Hindlimb muscle (tissue), 1 donor: ENCODE results near the gene CORO7. TPM values are rescaled to one million over a fixed set of nuclear protein-coding genes. Genes with fewer than 3 reads are reported as not detected.
A peak's percentile ranks its signal among the peaks of the same experiment; 100 is the strongest.

Experiments used
- DNase-seq: peaks from one replicate; pipeline ENCODE4 v3.0.0-alpha.2; 2013
- polyA plus RNA-seq: library from polyadenylated mRNA; unstranded; fragments of 120-200 nt; gene quantifications from one replicate; pipeline ENCODE4 v1.2.1, GENCODE V29; 2013; ENCODE audit not compliant: insufficient read length

The CORO7 gene
- polyA plus RNA-seq, 1 donor, result 26.1 TPM

DNA sequence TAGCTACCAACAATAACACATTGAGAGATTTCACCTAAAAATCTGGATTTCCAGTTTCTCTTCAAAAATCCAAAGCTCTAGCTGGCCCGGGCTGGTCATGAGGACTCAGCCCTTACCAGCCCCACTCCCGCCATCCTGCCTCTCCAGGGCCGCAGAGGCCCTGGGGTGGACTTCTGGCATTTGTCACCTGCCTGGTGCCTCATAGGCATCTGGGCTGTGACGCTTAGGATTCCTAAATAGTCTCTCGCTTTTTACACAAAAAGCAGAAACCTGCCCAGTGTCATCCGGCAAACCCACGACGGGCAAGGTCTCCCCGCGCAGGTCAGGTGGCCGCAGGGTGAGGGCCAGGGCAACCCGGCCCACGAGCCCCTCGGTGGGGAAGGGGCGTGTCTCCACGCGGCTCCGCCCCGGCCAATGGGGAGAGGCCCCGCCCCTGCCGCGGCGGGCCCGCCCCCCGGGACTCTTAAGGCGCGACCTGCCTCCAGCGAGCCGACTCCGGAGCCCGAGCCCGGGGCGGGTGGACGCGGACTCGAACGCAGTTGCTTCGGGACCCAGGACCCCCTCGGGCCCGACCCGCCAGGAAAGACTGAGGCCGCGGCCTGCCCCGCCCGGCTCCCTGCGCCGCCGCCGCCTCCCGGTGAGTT, 44.9 kb downstream of the CORO7 start, which contains the start of gene VASN:
Gene VASN (plus strand): TSS at position 492 of the 644 bp plus-strand sequence. CDS start 9,030 bp downstream, outside the sequence.
- peak; percentile 84 for DNase-seq

DNA sequence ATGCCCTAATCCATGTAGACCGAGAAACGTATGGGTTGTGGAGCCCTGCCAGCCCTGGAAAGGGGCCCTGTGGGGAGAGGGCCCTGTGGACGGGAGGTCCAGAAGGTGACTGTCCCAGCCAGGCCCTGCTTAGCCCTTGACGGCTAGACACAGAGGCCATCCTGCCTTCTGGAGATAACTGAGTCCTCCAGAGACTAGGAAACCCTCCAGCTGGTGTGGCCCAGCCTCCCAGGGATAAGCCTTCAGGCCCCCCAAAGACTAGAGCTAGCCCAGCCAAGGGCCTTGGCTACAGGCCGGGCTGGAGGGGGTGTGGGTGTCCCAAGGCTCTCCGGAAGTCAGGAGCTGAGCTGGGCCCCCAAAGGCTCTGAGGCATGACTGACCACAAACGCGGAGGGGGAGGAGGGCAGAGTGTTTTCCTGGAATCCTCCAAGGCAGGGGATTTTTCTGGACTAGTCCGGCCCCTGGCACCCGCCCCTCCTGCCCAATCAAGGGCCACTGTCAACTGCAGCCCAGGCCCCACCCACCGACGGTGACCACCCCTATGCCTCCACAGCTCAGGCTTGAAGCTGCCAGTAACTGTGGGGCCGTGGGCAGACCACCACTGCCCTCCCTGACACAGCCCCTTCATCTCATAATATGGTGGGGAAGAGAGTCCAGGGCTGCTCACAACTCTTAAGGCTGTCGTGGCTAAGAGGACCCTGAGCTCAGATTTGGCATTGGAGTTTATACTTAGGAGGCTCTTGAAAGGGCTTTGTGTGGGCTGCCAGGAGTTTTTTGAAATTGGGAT, 45.6 kb downstream of the CORO7 start:
- DNase-seq, result no peak

DNA sequence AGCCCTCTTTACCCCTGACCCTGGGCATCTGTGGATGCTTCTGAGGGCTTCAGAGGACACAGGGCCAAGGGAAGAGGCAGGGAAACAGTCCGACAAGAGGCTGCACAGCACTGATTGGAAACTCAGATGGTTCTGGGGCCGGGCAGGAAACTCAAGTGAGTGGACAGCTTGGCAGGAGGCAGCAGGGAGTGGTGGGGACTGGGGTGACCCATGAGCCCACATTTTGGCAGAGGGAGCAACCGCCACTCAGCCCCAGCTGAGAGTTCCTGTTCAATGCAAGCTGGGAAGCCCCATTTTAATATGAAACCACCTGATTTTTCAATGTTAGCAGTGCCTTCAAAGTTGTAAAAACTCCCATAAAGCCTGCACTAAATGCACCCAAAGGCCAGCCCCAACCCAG, 46.2 kb downstream of the CORO7 start:
- no peak for DNase-seq

DNA sequence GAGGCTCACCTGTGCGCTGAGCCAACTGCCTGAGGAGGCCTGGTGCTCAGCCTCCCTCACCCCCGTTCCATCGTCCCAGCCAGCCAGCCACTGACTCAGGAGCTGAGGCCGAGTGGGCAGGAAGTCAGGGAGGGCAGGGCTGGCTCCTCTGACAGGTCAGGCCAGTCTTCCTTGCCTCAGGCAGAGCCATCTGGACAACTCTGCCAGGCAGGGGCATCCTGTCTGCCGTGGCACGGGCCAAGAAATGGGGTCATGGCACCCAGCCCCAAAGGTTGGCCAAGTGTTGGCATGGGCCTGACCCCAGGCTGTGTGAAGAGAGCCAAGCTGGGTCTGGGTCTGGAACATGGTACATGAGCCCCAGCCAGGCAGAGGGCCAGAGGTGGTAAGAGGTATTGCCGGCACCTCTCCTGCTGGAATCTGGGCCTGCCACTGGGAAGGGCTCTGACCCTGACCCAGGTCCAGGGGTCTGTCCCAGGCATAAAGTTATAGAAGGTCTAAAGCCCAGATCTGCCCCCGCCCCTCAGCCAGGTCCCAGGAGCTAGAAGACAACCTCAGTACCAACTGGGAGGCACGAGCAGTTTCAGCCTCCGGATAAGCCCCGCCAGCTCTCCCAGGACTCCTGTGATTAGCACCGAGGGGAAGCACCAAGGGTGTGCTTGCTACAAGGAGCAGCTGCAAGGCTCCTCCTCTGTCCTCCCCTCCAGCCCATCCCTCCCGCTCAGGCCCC, 47.2 kb downstream of the CORO7 start:
- no peak for DNase-seq

DNA sequence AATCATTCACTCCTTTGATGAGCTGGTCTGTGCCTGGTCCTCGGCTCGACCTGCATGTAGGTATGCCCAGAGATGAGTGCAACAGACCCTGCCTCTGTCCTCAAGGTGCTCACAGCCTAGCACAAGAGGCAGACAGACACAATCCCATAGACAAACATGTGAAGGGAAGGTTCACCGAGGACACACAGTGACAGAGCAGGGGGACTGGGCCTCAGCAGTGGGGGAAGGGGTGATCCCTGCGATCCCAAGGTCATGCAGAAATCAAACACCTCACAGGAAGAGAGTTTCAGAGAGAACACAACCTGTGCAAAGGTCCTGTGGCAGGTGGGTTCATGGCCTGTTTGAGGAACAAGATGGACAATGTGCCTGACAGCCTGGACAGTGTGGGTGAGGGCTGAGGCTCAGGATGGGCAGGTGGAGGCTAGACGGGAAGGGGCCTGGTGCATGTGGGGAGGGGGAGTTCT, 49.0 kb downstream of the CORO7 start:
- no peak for DNase-seq

DNA sequence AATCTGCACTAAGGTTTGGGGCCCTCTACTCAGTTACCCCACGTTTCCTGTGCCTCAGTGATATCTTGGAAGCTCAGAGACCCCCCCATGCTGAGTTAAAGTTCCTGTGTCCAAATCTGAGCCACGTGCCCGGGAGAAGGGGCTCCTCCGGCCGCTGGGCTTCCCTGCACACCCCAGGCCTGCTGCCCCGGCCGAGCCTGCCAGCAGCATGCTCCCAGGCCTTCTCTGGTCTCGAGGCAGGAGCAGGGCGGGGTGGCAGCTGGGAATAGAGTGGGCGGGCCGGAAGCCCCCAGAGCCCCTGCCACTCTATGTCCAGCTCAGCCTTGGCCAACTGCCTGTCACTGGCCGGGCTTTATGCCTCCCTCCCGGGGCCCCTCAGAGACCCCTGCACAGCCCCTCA, 50.4 kb downstream of the CORO7 start:
- no peak for DNase-seq

DNA sequence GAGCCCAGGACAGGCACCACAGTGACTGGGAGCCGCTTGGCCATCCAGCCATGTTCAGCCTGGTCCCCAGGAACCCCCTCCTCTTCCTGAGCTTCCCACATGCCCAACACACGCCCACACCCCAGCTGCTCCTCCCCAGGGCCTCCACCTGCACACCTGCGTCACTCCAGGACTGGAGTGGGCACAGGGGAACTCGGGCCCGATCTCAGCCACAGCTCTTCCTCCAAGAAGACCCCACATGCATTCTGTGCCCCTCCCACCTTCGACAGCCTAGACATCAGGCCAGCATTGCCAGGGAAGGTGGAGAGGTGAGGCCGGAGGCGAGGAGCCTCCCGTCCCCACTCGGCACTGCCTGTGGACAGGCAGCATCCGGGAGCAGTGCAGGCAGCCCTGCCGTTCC, 50.8 kb downstream of the CORO7 start:
- no peak for DNase-seq

DNA sequence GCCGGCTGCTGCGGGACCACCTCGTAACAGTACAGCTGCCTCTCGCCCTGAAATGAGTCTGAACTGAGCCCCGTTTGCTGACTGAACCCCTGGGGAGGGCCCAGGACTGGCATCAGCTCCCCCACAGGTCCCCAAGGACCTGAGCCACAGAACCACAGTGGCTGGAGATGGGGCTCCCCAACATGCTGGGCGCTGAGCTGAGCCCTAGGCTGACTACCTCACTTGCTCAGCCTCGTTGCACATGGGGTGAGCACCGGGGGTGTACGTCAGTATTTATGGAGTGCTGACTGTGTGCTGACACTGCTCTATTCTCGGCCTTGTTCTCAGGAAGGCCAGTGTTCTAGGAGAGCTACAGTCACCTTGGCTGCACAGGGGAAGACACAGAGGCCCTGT, 51.4 kb downstream of the CORO7 start:
- DNase-seq, result no peak

DNA sequence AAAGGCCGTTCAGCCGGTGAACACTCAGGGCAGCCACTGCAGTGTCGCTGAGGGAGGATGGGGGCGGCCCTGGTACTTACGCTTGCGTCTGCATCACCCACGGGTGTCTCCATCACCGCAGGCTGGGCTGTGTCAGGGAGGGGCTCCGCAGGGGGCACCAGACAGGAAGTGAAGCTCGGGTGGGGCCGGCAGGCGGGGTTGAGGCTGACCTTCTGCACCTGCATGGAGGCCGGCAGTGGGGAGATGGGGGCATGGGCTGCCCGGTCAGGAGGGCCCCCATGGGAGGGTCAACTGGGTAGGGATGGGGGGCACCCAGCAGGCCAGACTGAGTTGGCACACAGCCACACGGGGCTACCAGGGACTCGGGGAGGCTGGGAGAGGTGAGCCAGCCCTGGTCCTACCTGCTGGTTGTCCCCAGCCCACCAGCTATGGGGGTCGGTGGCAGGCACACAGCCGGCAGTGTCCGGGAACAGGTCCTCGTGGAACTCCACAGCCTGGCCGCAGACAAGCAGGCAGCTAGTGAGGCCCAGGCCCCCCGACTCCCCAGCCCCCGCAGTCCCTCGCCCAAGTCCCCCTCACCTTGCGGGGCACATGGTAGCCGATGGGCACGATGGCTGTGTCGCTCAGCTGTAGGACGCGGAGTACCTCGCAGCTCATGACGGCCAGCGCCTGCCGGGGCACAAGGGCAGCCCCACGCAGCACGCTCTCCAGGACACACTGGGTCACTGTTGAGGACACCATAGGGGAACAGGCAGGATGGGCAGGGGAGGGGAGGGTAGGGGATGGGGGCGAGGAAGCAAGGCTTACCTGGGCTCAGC, 52.0 kb downstream of the CORO7 start:
- DNase-seq, result no peak

DNA sequence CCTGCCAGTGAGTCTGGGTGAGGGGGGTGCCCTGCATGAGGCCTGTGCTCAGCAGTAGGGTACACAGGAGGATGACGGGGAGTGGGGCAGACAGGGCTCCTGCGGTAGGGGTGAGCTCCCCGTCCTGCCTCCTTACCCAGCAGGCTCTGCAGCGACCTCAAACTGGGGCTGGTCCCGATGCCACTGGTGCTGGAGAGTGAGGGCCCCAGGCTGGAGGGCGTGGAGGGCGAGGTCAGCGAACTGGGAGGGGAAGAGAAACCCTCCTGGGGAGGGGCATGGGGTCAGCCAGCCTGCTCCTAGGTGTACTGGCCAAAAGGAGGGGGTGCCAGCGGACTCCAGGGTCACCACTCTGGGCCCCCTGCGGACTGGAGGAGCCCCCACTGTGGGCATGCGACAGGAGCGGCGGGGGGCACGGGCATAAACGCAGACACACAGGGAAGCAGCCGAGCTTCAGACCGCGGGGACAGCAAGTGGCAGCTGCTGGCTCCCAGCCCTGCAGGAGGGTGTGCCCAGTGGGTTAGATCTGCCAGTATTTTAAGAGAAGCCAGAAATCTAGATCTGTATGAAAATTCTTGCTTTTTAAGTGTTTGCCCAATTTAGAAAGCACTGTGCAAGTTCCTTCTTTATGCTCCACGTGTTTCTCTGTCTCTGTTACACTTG, 53.8 kb downstream of the CORO7 start:
- no peak for DNase-seq

DNA sequence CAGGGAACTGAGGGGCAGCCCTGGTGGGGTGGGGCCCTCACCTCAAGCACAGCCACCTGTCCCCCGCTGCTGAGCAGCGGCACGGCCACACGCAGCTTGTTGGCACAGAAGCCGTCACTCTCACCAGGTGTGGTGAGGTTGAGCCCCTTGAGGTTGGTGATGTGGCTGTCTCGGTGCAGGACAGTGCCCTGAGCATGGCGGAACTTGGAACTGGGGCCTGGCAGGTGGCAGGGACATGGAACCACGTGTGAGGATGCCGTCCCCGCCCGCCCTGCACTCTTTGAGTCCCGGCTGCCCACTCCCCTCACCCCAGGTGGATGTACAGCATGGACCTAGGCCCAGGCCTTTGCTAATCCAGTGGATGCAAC, 54.5 kb downstream of the CORO7 start:
- DNase-seq, result no peak

DNA sequence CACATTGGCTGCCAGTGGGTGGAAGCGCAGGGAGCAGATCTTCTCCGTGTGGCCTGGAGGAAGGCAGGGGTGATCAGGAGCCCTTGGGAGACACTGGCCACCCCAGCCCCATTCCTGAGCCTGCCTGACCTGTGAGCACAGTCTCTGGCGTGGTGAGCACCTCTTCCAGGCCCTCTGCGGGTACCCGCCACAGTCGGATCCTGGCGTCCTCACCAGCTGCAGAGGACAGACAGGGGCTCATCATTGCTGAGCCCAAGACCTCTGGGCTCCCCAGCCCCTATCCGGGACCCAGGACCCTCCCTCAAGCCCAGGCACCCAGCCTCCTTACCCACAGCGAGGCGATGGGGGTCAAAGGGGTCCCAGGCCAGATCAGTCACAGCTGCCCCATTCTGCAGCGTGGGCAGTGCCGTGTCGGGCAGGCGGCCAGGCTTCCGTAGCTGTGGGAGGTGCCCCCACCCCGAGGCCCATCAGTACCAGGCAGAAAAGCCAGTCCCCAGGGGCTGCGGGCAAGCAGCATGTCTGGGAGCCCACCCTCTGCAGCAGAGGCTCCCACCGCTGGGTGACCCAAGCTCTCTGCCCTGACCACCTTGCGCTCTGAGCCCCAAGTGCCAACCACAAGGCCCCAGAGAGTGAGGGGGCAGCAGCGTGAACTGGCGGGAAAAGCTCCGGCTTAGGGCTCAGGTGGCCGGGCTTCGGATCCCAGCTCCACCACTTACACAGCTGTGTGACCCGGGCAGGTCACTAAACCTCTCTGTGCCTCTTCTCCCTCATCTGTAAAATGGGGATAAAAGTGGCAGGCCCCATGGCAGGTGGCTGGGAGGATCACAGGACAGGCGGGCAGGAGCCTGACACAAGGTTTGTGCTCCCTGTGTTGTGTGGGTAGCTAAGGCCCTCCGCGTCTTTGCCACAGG, 55.1 kb downstream of the CORO7 start:
- no peak for DNase-seq

DNA sequence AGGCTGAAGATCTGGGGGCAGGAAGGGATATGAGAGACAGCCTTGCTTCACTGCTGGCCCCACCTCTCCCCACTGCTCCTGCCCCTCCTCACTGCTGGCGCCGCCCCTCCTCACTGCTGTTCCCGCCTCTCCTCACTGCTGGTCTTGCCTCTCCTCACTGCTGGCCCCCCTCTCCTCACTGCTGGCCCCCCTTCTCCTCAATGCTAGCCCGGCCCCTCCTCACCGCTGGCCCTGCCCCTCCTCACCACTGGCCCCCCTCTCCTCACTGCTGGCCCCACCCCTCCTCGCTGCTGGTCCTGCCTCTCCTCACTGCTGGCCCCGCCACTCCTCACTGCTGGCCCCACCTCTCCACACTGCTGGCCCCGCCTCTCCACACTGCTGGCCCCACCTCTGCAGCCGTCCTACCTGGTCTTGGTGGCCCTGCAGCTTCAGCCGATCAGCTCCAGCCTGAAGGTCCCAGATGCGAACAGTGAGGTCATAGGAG, 55.8 kb downstream of the CORO7 start:
- DNase-seq, result no peak

DNA sequence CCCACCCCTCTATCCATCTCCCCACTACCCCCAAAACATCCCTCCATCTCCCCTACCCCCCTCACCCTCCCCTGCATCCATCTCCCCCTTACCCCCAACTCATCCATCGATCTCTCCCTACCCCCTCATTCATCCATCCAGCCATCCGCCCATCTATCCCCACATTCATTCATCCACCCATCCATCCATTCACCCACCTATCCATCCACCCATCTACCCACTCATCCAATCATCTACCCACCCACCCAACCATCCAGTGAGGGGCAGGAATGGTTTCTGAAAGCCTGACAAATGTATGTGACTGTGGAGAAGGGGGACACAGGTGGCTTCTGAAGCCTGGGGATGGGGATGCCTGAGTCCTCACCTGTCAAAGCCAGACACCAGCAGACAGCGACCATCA, 56.5 kb downstream of the CORO7 start:
- no peak for DNase-seq

DNA sequence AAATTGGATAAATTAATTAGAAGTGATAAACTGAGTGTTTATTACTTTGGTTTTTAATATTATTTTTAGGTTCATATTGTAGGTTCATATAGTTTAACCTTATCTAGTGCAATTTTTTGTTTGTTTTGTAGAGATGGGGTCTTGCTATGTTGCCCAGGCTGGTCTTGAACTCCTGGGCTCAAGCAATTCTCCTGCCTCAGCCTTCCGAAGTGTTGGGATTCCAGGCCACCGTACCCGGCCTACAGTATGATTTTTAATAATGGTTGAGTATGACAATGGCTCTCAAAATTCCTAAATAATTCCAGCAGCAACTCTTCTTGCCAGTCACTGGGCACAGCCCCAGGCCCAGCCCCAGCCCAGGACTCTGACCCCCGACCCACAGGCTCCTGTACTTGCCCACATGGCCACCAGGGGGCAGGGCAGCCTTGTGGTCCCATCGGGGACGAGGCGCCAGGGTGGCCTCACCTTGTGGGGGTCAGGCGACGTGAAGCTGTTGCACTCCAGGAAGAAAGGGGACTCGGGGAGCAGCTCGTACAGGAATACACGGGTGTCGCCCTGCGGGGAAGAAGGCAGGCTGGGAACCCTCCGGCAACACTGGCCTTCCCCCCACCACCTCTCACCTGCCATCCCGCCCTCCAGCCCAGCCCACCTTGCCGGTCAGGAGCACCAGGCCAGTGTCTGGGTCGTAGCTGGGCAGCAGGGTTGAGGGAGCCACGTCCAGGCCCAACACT, 57.4 kb downstream of the CORO7 start:
- DNase-seq, result no peak

DNA sequence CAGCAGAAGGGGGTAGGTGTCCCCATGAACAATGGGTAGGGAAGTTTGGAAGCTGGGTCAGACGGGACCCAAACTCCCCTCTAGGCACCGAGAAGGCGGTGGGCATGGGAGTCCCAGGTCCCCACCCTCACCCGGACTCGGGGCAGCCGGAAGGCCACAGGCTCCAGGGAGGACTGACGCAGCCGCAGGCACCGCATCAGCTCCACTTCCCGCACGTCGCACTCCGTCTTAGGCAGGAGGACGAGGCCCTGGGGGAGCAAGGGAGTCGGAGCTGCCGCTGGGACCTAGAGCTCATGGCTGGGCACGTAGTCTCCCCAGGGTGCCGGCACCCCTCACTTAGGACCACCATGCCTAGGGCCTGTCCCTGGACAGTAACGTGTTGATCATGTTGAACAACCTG, 58.2 kb downstream of the CORO7 start:
- DNase-seq, result no peak

DNA sequence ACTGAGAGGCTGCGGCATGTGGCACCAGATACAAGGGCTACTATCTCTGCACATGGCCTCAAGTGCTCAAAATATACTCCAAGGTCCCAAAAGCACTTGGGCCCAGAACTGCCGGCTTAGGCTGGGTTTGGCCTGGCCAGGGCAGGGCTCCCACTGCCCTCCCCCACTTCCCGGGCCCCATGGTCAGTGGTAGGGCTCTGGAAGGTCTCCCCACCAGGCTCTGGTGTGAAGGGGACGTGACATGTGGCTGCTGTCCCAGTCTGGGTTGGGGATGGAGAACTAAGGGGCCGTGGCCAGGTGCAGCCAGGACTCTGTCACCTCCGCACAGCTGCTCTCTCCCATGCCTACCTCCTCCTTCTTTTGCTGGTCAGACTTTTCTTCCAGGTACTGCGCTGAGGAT, 59.6 kb downstream of the CORO7 start:
- no peak for DNase-seq

DNA sequence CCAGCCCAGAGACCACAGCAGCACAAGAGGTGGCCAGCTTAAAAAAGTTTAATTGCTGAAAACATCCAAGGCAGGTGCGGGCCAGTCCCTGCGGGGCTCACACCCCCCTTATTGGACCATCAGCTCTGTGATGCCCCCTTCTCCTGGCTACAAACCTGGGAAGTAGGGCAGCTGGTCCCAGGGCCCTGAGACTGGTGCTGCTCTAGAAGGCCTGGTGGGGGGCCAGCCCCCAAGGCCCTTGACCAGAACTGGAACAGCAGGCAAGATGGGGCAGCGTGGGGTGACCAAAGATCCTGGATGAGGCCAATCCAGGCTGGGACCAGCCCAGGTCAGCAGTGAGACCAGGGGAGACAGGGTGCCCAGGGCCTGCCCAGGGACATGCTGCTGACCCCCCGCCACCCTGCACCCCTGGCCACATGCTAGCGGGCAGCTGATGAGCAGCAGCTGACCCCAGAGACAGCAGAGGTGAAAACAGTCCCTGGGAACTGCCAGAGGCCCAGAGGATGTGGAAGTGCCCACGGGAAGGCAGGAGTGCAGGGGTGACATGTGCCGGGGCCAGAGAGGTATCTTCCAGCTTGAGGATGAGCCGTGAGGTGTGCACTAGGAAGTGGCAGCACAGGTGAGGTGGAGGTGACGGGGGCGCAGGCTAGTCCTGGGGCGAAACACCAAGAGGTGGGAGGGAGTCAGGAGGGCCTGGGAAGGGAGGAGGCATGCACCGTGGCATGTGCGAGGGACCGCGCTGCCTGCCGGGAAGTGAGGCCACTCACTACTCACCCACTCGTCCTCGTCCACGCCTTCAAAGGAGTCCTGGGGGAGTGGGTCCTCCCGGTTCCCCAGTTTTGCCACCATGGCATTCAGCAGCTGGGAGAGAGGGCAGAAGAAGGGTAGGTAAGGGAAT, 61.6 kb downstream of the CORO7 start:
- no peak for DNase-seq

DNA sequence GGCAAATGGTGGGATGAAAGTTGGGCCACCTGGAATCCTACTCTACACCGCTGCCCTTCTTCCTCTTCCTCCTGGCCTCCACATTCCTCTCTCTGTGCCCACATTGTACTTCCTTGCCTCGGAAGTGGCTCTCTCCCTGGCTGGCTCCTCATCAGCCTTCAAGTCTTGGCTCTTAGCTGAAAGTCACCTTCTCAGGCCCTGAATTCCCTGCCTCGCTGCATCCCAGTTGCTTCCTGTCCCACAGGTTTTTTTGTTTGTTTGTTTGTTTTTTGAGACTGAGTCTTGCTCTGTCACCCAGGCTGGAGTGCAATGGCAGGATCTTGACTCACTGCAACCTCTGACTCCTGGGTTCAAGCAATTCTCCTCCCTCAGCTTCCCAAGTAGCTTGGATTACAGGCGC, 62.7 kb downstream of the CORO7 start:
- DNase-seq, result no peak
